Epithelial cell of proximal tubule (primary cell): Measurements from ENCODE around the gene ANAPC13. TPM values are rescaled to one million over a fixed set of nuclear protein-coding genes. Genes with fewer than 3 reads are reported as not detected.

ENCODE experiments used
- DNase-seq: peaks from one replicate; pipeline ENCODE4 v3.0.0-alpha.2; 2011; ENCODE audit warnings: low read depth
- H3K4me3 ChIP-seq: 2 replicates; pipeline ENCODE4 v1.5.1; 2011; ENCODE audit warnings: low read depth, mild to moderate bottlenecking, low read length
- CTCF ChIP-seq: conservative IDR thresholded peaks from 2 replicates; pipeline ENCODE4 v1.5.1; 2012; ENCODE audit warnings: low read depth, mild to moderate bottlenecking, low read length
- total RNA-seq: library from RNA; depleted of rRNA; stranded (reverse); fragments of >200 nt; gene quantifications from 2 replicates; pipeline ENCODE4 v1.2.3, GENCODE V29; 2015

The ANAPC13 gene
- total RNA-seq, 1 donor from 2014 or later: 80.5 TPM

GRCh38 chr3:134457376-134458074 is 28.3 kb downstream of the ANAPC13 start:
- no peak for DNase-seq
- no peak overlapping the region for H3K4me3 ChIP-seq
- no peak for TF ChIP-seq CTCF

- DNase-seq: no peak
- no peak overlapping the region for H3K4me3 ChIP-seq
- peak; percentile 29 for TF ChIP-seq CTCF
Measured at GRCh38 chr3:134453631-134454030, 32.2 kb downstream of the ANAPC13 start.

GRCh38 chr3:134449951-134450350 is 35.8 kb downstream of the ANAPC13 start:
- no peak overlapping the region for H3K4me3 ChIP-seq
- TF ChIP-seq CTCF: no peak
- DNase-seq: no peak

GRCh38 chr3:134449277-134449676 is 36.5 kb downstream of the ANAPC13 start:
- DNase-seq: no peak
- peak; percentile 77 for TF ChIP-seq CTCF
- H3K4me3 ChIP-seq: no peak overlapping the region

GRCh38 chr3:134448664-134449063 is 37.1 kb downstream of the ANAPC13 start:
- no peak overlapping the region for H3K4me3 ChIP-seq
- DNase-seq: no peak
- no peak for TF ChIP-seq CTCF

- H3K4me3 ChIP-seq: no peak overlapping the region
- no peak for TF ChIP-seq CTCF
- DNase-seq: no peak
Measured at GRCh38 chr3:134447351-134447750, 38.4 kb downstream of the ANAPC13 start.

- no peak for DNase-seq
Measured at GRCh38 chr3:134446800-134447199, 39.0 kb downstream of the ANAPC13 start.

More at GRCh38 chr3:134446800-134447199, 39.0 kb downstream of the ANAPC13 start:
- H3K4me3 ChIP-seq: no peak overlapping the region
- TF ChIP-seq CTCF: no peak
